Measurements from ENCODE around the gene ATP6V1G2.

ATP6V1G2 gene

DNA sequence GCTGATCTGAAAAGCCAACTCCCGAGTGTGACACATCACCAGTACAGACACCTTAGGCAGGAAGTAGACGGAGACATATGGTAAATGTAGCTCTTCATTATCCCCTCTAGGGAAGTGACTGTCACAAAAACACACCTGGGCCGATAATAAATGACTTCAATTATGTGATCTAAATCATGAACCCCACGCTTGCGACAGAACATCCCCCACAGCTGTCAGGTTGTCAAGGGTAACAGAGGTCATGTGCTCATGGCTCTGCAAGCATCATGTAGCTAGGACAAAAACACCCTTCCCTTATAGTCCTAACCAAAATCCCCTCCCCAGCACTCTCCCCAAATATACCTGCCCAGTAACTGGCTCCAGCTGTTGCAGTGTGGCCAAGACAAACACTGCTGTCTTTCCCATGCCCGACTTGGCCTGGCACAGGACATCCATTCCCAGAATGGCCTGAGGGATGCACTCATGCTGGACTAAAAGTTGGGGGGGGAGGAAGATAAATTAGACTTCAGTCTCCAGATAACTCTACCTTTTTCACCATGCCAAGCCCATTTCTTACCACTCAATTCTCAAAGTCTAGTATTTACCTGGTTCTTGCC lies 7.5 kb downstream of the ATP6V1G2 start:
- no peak for DNase-seq (ENCODE audit: extremely low read depth, low read depth)
- TF ChIP-seq, protein P1, sequence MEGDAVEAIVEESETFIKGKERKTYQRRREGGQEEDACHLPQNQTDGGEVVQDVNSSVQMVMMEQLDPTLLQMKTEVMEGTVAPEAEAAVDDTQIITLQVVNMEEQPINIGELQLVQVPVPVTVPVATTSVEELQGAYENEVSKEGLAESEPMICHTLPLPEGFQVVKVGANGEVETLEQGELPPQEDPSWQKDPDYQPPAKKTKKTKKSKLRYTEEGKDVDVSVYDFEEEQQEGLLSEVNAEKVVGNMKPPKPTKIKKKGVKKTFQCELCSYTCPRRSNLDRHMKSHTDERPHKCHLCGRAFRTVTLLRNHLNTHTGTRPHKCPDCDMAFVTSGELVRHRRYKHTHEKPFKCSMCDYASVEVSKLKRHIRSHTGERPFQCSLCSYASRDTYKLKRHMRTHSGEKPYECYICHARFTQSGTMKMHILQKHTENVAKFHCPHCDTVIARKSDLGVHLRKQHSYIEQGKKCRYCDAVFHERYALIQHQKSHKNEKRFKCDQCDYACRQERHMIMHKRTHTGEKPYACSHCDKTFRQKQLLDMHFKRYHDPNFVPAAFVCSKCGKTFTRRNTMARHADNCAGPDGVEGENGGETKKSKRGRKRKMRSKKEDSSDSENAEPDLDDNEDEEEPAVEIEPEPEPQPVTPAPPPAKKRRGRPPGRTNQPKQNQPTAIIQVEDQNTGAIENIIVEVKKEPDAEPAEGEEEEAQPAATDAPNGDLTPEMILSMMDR (IDR thresholded peaks at IDR 0.05; ENCODE audit: low read depth, low read length) = no peak

DNA sequence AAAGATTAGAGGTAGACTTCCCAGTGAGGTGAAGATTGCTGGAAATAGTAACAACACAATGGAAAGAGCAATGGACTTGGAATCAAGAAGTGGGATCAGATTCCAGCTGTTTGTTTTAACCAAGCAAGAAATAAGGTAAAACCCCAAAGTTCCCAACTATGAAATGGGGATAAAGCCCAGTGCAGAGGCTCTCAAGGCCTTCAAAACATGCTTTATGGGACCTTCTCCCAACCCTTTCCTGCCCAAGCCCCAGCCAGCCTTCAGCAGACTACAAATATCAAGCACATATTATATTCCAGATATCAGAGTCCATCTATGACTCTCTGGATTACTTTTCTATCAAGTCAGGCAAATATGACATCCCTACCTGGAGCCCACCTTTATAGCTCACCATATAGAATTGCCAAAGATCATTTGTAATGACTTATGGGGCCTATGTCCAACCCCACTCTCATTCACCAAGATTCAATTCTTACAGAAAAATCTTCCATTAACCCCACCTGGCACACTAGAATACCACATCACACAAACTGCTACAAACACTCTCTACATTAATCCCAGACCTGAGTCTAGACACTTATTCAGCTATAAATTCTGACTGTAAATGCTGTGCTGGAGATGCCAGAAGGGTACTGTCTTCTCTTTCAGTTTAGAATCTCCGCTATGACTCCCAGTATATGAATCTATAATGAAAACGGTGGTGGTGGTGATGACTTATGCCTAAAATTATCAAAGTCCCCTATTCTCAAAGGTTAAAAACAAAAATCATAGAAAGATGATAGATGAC lies 10.7 kb downstream of the ATP6V1G2 start:
- TF ChIP-seq, protein P1 (IDR thresholded peaks at IDR 0.05; ENCODE audit: low read depth, low read length) = no peak
- no peak for DNase-seq (ENCODE audit: extremely low read depth, low read depth)

DNA sequence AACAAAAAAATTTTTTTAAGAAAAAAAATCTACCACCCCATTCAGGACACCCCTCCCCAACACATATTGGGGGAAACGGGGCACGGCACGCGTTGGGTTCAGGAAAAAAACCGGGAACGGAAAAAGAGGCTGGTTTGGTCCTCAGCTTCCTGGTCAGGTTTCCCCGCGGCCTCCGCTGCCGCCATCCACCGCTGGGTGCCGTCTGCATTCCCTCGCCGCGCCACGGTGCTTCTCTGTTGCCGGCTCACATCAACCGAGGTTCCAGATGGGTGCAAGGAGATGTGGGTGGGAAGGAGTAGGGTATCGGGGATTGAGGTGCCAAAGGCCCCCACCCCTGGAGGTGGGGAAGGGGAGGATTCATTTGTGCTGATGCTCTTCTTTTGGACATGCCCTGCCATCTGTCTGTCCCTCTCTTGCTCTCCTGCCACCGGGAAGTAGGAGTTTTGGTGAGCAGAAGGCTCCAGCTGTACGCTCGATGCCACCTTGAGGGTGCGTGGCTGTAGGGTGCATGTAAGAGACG lies 11.8 kb downstream of the ATP6V1G2 start:
- TF ChIP-seq, protein P1 (IDR thresholded peaks at IDR 0.05; ENCODE audit: low read depth, low read length) = no peak
- no peak for DNase-seq (ENCODE audit: extremely low read depth, low read depth)

DNA sequence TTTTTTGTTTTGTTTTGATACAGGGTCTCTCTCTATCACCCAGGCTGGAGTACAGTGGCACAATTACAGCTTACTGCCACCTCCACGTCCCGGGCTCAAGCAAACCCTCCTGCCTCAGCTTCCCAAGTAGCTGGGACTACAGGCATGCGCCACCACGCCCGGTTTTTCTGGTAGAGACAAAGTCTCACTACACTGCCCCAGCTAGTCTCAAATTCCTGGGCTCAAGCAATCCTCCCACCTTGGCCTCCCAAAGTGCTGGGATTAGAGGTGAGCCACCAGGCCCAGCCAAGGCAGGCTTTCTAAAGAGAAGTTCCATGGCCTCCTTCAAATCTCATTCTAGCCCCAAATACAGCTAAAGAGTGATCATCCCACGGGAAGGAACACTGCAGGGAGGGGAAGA lies 12.4 kb downstream of the ATP6V1G2 start:
- TF ChIP-seq, protein P1 (IDR thresholded peaks at IDR 0.05; ENCODE audit: low read depth, low read length) = no peak
- DNase-seq (ENCODE audit: extremely low read depth, low read depth) = no peak

DNA sequence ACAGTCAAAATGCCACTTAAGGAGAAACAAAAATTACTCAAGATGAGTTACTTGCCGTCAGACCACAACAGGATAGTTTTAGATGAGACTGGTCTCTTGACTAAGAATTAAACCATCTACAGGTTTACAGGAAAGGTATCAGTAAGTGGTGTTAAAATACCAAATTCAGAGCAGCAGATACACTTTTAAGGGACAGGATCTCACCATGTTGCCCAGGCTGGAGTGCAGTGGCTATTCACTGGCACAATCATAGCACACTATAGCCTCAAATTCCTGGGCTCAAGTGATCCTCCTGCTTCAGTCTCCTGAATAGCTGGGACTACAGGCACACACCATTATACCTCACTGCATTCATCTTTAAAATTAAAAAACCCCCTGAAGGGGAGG lies 13.0 kb downstream of the ATP6V1G2 start:
- DNase-seq (ENCODE audit: extremely low read depth, low read depth) = no peak
- TF ChIP-seq, protein P1 (IDR thresholded peaks at IDR 0.05; ENCODE audit: low read depth, low read length) = no peak

DNA sequence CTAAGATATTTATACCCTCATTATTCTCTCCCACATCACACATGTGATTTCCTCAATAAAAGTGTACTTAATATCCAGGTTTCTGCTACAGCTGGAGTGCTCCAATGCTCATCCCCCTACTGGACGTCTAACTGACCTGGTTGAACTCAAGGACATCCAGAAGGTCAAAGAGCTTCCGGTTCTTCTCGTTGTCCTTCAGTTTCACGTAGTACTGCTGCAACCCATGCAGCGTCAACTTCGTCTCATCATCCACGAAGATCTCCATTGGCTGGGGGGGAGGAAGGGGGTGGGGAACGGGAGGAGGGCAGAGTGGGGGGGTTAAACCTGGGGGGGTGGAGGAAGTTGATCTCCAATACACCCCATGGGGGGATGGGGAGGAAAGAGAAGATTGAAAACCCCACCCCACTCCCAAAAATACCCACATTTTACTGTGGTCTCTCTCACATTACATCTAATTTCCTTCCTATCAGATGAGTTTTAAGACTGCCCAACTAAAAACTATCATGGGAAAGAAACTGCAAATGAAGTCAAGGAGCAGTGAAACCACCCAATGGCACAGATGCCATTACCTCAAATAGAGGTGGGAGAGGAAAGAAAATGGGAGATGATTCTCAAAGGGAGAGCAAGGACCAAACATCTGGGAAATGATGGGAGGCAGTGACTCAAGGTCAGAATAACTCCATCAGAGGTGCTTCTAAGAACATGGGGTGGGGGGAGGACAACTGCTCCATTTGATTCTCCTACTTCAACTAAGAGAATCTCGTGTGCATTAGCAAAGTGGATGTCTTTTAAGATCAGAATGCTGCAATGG lies 13.6 kb downstream of the ATP6V1G2 start:
- no peak for DNase-seq (ENCODE audit: extremely low read depth, low read depth)
- TF ChIP-seq, protein P1 (IDR thresholded peaks at IDR 0.05; ENCODE audit: low read depth, low read length) = no peak

Measured in AG09319 (cell line).